GM21528 (cell line): ENCODE data around the gene CCDC9B.

Source experiments
- ATAC-seq: cut with Tn5 transposase; IDR thresholded peaks from one replicate; pipeline ENCODE4 v1.9.1; 2021; ENCODE audit warnings: mild to moderate bottlenecking, moderate library complexity; ENCODE audit not compliant: unreplicated experiment, low FRiP score

The CCDC9B gene

GRCh38 chr15:40345867-40346578 is 5.3 kb upstream of the CCDC9B start:
- no peak for ATAC-seq

DNA sequence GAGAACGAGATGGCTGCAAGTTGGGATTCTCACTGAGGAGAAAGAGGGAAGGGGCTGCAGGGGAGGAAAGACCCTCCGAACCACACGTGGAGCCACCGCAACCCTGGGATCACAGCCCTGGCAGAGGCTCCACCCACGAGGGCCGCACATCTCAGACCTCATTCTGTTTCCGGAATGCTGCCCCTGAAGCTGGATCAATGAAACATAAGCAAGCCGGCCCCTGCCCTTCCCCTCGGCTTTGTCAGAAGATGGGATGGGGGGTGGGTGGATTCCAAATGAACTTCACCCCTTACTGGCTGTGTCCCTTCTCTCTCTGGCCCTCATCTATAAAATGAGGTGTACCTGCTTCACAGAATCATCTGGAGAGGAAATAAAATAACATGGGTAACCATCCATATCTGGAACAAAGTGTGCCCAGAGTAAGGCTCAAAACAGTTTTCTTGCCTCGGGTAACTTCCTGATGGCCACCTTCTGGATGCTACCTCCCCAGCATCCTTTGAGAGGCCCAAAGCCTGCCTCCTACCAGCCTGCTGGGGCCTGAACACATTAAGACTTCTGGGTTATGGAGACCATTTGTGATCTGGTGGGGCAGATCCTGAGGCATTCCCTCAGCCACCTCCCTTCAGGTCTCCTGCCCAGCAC is 4.6 kb upstream of the CCDC9B start:
- no peak for ATAC-seq

DNA sequence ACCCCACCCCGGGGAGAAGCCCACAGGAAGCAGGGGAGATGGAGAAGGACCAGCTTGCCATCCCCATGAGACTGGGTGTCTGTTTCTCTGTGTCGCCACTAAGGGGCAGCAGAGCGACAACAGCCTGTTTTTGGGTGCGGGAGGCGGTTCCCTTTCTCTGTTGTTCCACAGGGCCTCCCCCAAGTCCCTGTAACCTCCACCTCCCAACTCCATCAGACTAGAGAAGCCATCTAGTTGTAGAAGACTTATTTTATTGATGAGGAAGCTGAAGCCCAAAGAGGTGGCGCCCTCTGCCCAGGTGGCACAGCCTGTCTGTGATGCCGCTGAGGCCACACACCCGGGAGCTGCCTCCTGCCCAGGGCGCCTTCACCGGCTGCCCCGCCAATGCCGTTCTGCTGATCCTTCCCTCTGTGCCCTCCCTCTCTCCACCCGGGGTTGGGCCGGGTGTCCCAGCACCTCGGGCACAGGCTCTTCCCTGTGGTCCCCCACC is 3.9 kb upstream of the CCDC9B start:
- no peak for ATAC-seq

DNA sequence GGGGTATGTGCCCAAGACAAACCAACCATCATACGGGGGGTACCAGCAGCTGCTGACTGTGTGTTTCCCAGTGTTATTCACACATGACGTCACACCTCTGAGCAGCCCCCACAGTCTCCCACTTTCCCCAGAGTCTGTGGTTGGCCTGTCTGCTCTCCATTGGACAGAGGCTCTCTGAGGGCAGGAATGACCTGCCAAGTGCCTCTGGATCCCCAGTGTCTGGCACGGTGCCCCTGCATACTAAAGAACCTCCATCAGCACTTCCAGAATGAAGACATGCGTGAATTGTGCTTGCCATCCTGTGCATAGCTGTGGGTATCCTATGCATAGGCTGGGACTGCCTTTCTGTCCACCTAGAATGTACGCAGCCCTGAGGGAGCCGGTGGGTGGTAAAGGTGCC is 3.5 kb upstream of the CCDC9B start:
- ATAC-seq = no peak

DNA sequence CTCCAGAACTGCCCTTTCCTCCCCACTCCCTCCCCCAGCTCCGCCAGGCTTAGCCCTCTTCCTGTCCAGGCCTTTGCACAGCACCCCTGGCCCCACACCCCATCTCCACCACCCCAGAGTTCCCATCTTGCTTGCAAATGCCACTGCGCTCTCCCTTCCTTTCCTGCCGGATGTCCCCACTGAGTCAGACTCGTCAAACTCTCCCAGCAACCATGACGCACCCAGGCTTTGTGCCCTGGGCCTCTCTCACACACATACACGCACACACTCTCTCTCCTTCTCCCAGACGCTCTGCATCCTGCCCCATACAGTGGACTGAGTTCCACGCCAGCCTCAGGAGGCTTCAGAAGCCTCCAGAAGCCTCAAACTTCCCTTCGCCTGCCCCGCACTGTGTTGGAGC is 2.8 kb upstream of the CCDC9B start:
- no peak for ATAC-seq

- ATAC-seq = no peak
These were observed 1.9 kb upstream of the CCDC9B start for GRCh38 chr15:40342416-40343320.

GRCh38 chr15:40340038-40340739 is 550 bp downstream of the CCDC9B start:
- ATAC-seq = no peak

GRCh38 chr15:40339621-40339945 is 1.2 kb downstream of the CCDC9B start:
- no peak for ATAC-seq

DNA sequence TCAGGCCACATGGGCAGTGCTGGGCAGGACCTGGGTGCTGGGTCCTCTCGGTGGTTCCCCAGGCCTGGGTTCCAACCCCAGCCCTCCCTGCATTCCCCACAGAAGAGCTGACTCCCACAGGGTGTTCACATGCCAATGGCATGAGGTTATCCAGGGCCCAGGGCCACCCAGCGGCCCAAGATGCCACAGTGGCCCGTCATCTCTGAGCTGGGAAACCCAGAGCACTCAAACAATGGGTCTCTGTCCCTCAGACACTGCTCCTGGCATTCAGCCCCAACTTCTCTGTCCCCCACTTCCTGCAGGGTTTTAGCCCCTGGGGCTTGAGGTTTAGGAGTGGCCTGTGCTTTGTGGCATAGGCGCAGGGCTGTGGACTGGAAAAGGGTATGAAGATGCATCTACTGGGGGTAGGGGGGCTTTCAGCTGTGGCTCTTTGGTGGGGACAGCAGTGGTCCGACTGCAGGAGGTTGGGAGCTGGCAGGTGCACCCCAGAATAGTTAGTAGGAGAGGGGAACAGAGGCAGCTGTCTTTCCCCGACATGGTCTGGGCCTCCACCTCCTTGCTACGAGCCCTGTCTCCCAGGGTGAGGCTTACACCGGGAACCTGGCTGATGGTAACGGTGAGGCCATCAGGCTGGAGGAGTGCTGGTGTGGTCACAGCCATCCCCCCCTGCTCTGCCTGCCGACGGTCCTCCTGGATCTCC is 1.7 kb downstream of the CCDC9B start:
- ATAC-seq = no peak

GRCh38 chr15:40338041-40338657 is 2.6 kb downstream of the CCDC9B start:
- no peak for ATAC-seq

DNA sequence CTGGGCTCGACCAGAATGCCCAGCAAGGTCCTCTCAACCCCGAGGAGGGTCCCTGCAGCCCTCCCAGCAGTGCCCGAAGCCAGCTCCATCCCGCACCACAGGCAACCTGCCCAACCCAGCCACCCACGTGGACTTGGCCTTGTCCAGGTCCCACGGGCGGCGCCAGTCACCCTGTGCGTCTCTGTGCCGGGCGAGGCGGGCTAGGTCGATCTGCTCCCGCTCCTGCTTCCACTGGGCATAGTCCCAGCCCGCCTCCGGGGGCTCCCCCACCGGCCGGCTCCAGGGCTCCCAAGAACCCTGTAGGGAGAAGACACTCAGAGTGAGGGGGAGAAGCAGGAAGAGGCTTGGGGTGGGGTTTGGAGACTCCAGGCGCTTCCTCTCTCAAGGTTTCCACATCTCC is 3.1 kb downstream of the CCDC9B start:
- ATAC-seq = no peak

DNA sequence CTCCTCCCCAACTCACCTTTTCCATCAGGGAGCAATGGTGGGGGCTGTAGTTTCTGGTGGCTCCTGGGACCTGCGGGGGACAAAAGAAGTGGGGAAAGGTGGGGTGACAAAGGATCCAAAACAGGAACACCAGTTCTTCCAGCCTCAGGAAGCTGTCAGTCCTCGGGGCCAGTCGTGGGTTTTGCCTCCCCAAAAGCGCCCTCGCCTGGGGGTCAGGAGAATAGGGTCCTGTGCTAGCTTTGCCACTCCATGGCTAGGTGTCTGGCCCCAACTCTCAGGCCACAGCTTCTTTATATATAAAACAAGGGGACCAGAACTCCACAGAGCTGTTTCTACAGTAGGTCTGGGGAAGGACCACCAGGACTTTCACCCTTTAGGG is 4.0 kb downstream of the CCDC9B start:
- ATAC-seq = no peak

DNA sequence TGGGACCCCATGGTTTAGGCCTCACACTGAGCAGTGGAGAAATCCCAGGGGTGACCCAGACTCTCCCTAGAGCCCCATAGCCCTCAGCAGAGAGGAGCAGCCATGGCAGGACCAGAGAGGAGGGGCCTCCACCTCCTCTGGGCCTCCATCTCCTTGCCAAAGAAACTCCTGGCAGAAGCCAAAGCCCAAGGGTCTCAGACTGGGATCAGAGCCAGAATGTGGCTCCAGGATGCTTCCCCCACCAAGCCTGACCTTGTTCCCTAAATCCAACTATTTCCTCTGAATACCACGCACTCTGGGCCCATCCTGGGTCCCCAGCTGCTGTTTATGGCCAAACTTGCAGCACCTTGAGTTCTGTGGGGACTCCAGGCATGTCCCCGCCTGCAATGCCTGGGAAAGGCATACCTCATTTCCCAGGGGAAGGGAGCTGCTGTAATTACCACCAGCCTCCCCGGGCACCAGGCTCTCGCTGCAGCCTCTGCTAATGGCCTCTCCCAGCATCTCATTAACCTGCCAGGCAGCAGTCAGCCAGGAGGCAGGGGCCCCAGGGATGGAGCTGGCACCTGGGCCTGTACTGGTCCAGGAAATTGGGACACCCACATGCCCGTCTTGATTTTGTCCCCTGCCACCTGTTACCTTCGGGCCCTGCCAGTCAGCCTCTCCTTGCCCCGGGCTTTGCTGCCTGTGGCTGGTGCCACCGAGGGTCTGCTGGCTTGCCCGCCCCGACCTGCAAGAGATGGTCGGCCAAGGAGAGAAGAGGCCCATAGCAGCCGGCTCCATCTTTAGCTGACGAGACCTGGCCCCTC is 4.6 kb downstream of the CCDC9B start:
- no peak for ATAC-seq

- ATAC-seq = no peak
These were observed 5.6 kb downstream of the CCDC9B start for GRCh38 chr15:40334941-40335795.

GRCh38 chr15:40334541-40334940 is 6.2 kb downstream of the CCDC9B start:
- no peak for ATAC-seq

DNA sequence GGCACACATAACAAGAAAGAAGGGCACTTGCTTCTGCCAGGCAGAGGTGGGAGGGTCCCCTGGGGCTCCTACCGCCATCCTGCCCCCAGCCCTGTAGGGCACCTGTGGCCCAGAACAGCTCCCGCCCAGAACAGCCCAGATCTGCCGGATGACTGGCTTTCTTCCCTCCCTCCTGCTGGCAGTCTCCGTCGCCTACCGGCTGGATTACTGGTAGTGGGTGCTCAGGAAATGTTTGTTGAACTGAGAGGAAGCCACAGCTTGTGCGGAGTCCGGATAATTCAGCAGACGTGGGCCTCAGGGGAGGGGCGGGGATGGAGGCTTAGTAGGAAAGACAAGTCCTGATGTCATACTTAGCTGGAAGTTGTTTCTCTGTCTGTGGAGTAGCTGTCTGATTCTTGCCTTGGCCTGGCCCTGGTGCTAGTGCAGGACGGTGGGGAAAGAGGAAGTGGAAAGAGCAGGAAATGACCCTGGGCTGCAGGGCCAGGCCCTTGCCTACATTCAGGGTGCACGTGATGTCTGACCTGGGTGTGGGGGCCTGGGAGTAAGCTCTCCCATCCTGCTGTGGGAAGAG is 6.7 kb downstream of the CCDC9B start:
- no peak for ATAC-seq

DNA sequence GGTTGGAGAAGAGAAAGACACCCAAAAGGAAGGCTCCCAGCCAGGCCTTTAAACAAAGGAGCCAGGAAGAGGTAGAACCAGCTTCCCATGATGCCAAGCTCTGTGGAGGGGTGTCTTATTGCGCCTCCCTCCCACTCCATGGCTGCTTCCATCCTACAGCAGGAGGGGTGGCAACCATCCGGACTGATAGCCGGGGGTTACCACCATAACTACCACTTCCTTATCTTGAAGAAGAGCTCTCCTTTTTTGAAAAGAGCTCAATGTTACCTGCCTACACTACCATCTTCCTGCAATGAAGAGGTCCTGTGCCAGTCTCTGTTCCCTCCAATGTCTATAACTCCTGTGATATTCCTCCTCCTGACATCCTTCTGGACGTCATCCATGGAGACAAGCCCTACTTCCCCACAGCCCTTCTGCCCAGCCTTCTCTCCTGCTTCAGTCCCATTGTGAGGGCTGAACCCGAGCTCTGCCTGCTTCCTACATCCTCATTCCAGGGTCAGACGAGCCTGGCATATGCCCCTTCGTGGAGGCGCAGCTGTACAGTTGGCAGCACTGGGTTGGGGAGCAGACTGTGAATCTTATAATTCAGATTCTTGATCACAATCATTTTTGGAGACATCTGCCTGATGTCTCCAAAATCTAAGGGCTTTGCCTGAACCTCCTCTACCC is 8.5 kb downstream of the CCDC9B start:
- no peak for ATAC-seq
